HFF-Myc (cell line): ENCODE data around the gene TMEM132D.

ENCODE experiments used
- DNase-seq: peaks from one replicate; pipeline ENCODE4 v3.0.0-alpha.2; 2011; ENCODE audit warnings: low read depth; ENCODE audit errors: extremely low read depth
- H3K4me3 ChIP-seq: replicated peaks from 2 replicates; pipeline ENCODE4 v1.5.1; 2011; ENCODE audit warnings: low read depth, mild to moderate bottlenecking, control low read depth, low read length
- TF ChIP-seq, protein P1 (sequence below): IDR thresholded peaks from 2 replicates; pipeline ENCODE4 v1.5.1; 2012; ENCODE audit warnings: mild to moderate bottlenecking, low read depth, low read length, control low read depth; ENCODE audit errors: missing control alignments

The TMEM132D gene

DNA sequence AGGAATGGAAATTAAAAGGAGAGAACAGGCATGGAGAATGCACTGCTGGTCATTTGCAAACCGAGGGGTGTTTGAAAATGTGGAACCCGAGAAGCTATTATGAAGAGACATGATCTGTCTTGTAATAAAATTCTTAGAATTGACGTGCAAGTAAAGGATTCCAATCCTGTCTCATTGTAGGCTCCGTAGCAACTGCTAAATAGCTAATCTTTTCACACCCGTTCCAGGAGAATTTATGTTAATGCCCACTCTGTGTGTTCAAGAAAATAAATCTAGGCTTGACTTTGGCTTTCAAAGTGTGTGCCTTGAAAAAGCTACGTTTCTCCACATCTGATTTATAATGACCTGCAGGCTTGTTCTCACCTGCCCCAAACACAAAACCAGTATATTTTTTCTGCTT, 669.6 kb downstream of the TMEM132D start:
- no peak for DNase-seq
- no peak overlapping the region for H3K4me3 ChIP-seq
- TF ChIP-seq, protein P1, sequence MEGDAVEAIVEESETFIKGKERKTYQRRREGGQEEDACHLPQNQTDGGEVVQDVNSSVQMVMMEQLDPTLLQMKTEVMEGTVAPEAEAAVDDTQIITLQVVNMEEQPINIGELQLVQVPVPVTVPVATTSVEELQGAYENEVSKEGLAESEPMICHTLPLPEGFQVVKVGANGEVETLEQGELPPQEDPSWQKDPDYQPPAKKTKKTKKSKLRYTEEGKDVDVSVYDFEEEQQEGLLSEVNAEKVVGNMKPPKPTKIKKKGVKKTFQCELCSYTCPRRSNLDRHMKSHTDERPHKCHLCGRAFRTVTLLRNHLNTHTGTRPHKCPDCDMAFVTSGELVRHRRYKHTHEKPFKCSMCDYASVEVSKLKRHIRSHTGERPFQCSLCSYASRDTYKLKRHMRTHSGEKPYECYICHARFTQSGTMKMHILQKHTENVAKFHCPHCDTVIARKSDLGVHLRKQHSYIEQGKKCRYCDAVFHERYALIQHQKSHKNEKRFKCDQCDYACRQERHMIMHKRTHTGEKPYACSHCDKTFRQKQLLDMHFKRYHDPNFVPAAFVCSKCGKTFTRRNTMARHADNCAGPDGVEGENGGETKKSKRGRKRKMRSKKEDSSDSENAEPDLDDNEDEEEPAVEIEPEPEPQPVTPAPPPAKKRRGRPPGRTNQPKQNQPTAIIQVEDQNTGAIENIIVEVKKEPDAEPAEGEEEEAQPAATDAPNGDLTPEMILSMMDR, result no peak

DNA sequence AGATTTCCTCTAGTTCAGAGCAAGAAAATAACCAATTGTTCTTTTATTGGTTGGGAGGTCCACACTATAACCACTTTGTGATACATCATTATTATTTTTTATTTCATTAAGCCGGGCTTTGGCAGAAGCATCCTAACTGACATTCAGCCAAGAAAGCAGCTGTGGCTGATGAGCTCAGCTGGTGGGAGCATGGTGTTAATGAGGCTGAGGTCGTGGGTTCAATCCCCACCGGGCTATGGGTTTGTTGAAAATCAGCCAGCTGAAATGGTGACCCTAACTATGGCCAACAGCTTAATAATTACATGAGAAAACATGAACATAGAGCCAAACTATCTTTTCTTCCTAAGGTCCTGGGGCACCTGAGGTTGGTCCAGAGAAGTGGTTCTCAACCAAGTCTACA, 672.3 kb downstream of the TMEM132D start:
- H3K4me3 ChIP-seq, result no peak overlapping the region
- no peak for DNase-seq
- TF ChIP-seq, protein P1, result no peak

DNA sequence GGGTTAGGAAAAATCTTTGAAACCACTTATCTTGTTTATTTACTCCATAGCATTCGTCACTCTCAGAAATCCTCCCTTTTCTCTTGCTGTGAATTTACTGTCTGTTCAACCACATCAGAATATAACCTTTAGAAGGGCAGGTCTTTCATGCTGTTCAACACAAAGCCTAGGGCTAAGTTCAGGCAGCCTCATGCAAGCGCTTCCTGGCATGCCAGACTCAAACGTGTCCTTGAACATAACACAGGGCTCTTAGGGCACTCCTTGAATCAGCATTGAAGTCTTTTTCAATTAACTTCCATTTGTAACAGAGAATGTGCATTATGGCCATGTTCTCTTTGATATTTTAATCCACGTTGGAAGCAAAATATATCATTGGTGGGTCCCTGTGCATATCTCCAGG, 672.8 kb downstream of the TMEM132D start:
- TF ChIP-seq, protein P1, result no peak
- H3K4me3 ChIP-seq, result no peak overlapping the region
- no peak for DNase-seq

DNA sequence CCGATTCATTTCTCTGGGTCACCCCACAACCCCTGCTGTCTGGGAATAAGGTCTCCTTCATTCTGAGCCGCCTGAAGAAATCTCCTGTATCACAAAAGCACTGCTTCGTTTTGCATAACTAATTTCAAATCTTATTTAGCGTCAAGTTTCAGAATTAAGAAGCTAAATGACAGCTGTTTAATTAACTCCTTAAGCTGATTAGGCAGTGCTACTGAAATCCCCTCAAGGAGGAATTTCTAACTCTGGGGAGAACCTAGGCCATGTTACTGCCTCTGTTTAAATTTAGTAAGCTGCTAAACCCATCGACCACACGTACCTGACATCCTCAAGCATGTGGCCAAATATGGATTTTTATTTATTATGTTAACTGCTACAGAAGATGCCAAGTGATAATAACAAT, 677.0 kb downstream of the TMEM132D start:
- H3K4me3 ChIP-seq, result no peak overlapping the region
- no peak for DNase-seq
- TF ChIP-seq, protein P1, result no peak

DNA sequence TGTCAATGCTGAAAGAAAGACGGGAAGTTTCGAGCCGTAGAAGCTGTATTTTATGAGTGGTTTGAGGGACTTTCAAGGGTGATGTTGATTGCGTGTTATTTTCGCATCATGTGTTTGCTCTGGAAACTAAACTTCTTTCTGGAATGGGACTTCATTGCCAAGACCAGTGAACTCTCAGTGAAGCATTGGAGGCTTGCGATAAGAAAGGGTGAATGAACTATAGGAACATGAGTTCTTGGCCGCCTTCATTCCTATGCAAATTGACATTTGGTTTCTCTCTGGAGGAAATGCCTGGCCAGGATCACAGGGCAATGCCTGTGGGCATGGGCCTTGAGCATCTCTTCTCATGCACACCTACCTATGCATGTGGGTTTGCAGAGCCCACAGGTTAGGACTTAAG, 677.8 kb downstream of the TMEM132D start:
- DNase-seq, result no peak
- TF ChIP-seq, protein P1, result no peak
- H3K4me3 ChIP-seq, result no peak overlapping the region

DNA sequence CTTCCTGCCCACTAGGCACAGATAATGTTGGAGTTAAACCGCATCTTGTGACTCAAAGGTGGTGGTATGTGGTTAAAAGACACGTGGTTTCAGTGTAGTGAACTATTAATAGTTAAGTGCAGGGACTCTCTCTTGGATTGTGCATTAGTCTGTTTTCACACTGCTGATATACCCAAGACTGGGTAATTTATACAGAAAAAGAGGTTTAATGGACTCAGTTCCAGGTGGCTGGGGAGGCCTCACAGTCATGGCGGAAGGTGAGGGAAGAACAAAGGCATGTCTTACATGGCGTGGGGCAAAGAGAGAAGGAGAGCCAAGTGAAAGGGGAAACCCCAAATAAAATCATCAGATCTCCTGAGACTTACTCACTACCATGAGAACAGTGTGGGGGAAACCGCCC, 688.3 kb downstream of the TMEM132D start:
- no peak overlapping the region for H3K4me3 ChIP-seq
- DNase-seq, result no peak
- TF ChIP-seq, protein P1, result no peak

DNA sequence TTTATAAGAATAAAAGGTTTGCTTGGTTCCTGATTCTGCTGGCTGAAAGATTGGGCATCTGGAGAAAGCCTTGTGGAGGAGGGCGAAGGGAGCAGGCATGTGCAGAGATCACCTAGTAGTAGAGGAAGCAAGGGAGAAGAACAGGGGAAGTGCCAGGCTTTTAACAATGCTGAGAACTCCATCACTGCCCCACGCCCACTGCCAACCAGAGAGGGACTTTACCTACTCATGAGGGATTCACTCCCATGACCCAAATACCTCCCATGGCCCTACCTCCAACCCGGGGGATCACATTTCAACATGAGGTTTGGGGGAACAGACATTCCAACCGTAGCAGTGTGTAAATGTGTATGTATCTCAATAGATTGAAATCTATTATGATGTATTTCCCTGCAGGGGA, 690.3 kb downstream of the TMEM132D start:
- no peak for DNase-seq
- TF ChIP-seq, protein P1, result no peak
- no peak overlapping the region for H3K4me3 ChIP-seq
